Panc1 (cell line): ENCODE measurements around the gene SCG2.

Experiments used
- POLR2AphosphoS5 ChIP-seq: IDR thresholded peaks from 2 replicates; pipeline ENCODE4 v1.6.1; 2012; ENCODE audit warnings: mild to moderate bottlenecking, low read depth, low read length, moderate library complexity
- TF ChIP-seq, protein P1 (sequence below): fragments of 450-650 bp; IDR thresholded peaks from 2 replicates; pipeline ENCODE4 v1.5.1; 2017; ENCODE audit warnings: mild to moderate bottlenecking

GRCh38 chr2:223614534-223614933 lies 12.4 kb upstream of the SCG2 start:
- TF ChIP-seq, protein P1, sequence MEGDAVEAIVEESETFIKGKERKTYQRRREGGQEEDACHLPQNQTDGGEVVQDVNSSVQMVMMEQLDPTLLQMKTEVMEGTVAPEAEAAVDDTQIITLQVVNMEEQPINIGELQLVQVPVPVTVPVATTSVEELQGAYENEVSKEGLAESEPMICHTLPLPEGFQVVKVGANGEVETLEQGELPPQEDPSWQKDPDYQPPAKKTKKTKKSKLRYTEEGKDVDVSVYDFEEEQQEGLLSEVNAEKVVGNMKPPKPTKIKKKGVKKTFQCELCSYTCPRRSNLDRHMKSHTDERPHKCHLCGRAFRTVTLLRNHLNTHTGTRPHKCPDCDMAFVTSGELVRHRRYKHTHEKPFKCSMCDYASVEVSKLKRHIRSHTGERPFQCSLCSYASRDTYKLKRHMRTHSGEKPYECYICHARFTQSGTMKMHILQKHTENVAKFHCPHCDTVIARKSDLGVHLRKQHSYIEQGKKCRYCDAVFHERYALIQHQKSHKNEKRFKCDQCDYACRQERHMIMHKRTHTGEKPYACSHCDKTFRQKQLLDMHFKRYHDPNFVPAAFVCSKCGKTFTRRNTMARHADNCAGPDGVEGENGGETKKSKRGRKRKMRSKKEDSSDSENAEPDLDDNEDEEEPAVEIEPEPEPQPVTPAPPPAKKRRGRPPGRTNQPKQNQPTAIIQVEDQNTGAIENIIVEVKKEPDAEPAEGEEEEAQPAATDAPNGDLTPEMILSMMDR, result no peak
- TF ChIP-seq POLR2AphosphoS5, result no peak
